Common myeloid progenitor, CD34-positive (primary cell): ENCODE measurements around the gene BPIFB3.

Source experiments
- CTCF ChIA-PET: fragments of 350-600 bp; sonication (Branson Sonifier 250); formaldehyde crosslinking; loops from one replicate; lab custom pipeline; 2021; ENCODE audit warnings: antibody characterized with exemption; lab: Charles Lee
- POLR2A ChIA-PET: fragments of 350-600 bp; sonication (Branson Sonifier 250); formaldehyde crosslinking; loops from one replicate; lab custom pipeline; 2021; ENCODE audit warnings: antibody characterized with exemption; lab: Charles Lee
- DNase-seq, 3 donors: peaks; one replicate each; pipeline versions ENCODE4 v3.0.0 to v3.0.0-alpha.2; 2013
- H3K27ac ChIP-seq, 2 experiments: 1 replicate in 1 of 2; 2 replicates in 1 of 2; pipeline ENCODE4 v1.7.0; 2013; ENCODE audit warnings: inconsistent platforms in 2 of 2, low read length in 2 of 2, mild to moderate bottlenecking in 2 of 2, low read depth in 1 of 2, moderate library complexity in 1 of 2; ENCODE audit not compliant: severe bottlenecking in 2 of 2, insufficient read depth in 1 of 2, poor library complexity in 1 of 2
- H3K27me3 ChIP-seq, 5 experiments: replicated peaks in 2 of 5; 1 replicate in 3 of 5; 2 replicates in 2 of 5; pipeline versions ENCODE4 v1.6.1 to v1.7.0; 2013; ENCODE audit warnings: low read length in 4 of 5, mild to moderate bottlenecking in 2 of 5, moderate library complexity in 2 of 5, inconsistent platforms in 1 of 5; ENCODE audit not compliant: insufficient read depth in 5 of 5, control insufficient read depth in 4 of 5
- H3K36me3 ChIP-seq, 4 experiments: 1 replicate in 2 of 4; 2 replicates in 2 of 4; pipeline versions ENCODE4 v1.6.1 to v1.7.0; 2013; ENCODE audit warnings: low read length in 3 of 4, control low read depth in 1 of 4, mild to moderate bottlenecking in 1 of 4; ENCODE audit not compliant: control insufficient read depth in 4 of 4, insufficient read depth in 4 of 4
- H3K4me1 ChIP-seq, 4 experiments: 1 replicate in 3 of 4; 2 replicates in 1 of 4; pipeline versions ENCODE4 v1.6.1 to v1.7.1; 2013; ENCODE audit warnings: low read length in 3 of 4, mild to moderate bottlenecking in 3 of 4, control low read depth in 1 of 4, inconsistent platforms in 1 of 4, moderate library complexity in 1 of 4; ENCODE audit not compliant: control insufficient read depth in 4 of 4, insufficient read depth in 4 of 4; ENCODE audit errors: control extremely low read depth in 1 of 4
- H3K4me3 ChIP-seq, 7 experiments: 1 replicate in 4 of 7; 2 replicates in 3 of 7; pipeline versions ENCODE4 v1.5.1 to v1.7.0; 2013; ENCODE audit warnings: mild to moderate bottlenecking in 7 of 7, low read length in 6 of 7, moderate library complexity in 6 of 7, inconsistent platforms in 2 of 7, low read depth in 2 of 7, control low read depth in 1 of 7; ENCODE audit not compliant: insufficient read depth in 4 of 7, control insufficient read depth in 1 of 7; ENCODE audit errors: extremely low read depth in 1 of 7
- H3K9me3 ChIP-seq, 5 experiments: 1 replicate in 4 of 5; 2 replicates in 1 of 5; pipeline versions ENCODE4 v1.6.1 to v1.7.1; 2013; ENCODE audit warnings: low read length in 4 of 5, mild to moderate bottlenecking in 2 of 5, inconsistent platforms in 1 of 5, low read depth in 1 of 5, moderate library complexity in 1 of 5; ENCODE audit not compliant: control insufficient read depth in 4 of 5, insufficient read depth in 2 of 5; ENCODE audit errors: control extremely low read depth in 1 of 5
- WGBS: methylation state at CpG from one replicate; pipeline ENCODE4 v1.1.5; 2013; ENCODE audit not compliant: insufficient coverage; 5-methylcytosine and 5-hydroxymethylcytosine counted together

Gene BPIFB3

DNA sequence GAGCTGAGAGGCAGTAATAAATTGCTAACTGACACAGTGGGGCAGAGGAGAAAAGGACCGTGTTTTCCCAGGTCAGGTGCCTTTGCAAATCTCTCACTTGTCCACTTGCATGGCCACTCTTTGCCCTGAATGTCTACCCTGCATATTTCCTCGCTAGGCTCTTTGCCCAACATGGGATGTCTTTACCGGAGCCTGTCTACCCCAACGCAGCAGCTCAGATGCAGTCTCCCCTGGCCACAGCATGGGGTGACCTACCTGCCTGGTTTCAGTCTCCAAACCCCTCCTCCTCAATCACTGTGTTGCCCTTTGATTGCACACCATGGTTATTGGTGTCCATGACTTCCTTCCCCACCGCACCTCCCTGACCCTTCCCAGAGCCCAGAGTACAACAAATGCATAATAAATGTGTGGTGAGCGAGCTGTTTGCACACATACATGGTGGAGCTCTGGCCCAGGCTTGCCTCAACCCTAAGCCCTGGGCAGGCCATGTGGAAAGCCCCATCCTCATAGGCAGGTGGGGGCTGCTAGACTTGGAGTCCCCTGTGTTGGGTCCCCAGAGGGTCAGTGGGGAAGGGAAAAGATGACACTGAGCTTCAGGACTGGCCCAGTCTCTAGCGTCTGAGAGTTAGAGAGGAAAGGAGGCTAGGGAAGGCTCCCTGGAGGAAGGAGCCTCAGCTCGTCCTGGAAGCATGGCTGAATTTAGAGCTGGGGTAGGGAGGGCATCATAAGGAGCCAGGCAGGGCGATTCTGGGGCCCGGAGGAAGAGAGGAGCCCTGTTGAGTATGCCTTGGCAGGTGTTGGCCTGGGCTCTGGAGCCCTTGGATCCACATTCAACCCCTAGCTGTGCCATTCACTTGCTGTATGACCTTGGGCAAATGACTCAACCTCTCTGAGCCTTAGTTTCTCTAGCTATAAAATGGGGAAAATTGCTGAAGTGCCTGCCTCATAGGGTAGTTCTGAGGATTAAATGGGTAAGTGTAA is 26.6 kb upstream of the BPIFB3 start:
- H3K4me1 ChIP-seq: no peaks in the 10 kb centered on the region
- POLR2A ChIA-PET: no interaction called here
- H3K36me3 ChIP-seq: no peaks in the 10 kb centered on the region
- H3K4me3 ChIP-seq: no peak overlapping the region
- WGBS: 96% methylated on average over 8 of the region's 10 CpGs
- H3K27me3 ChIP-seq: no peaks in the 10 kb centered on the region
- H3K9me3 ChIP-seq: peaks cover 0 to 2% (median 0%) of the 10 kb centered on the region in 5 experiments
- CTCF ChIA-PET: no interaction called here
- no peak overlapping the region for H3K27ac ChIP-seq
- no peak for DNase-seq

DNA sequence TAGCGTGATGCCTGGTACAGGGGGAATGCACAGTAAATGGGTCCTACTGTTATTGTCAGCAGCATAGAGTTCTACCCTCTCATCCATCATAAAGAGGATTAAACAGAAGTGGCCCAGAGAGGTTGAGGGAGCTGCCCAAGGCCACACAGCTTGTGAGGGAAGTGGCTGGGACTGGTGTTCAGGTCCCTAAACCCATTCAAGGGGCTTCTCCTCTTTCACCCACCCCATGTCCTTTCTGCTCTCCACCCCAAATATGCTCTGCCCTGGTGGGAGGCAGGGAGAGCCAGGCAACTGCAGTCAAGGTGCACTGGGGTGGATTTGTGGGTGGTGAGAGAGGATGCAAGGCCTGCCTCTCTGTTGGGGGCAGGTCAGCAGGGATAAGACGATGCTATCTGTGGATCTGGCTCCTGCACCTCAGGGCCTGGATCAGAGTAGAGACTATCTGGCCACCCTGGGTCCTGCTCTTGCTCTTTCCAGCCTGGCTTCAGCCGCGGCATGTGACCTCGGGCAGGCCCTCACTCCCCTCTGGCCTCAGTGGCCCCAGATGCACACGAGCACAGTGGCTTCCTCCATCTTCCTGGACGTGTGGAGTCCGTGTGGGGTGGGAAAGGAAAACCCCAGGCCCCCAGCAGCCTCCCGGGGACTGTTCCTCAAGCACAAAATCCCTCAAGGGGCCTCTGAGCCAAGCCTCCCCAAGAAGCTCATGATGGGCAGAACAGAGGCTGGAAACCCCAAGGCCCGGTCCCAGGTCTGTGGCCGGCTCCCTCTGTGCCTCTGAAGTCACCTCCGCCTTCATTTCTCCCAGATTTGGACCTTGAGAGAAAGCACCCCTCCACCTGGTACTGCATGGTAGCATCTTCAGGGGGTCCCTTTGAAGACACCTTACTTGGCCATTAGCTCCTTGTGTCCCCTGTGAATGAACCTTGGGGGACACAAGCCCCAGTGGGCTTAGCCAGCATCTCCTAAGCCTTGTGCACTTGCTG is 25.6 kb upstream of the BPIFB3 start:
- WGBS: 90% methylated on average over 9 of the region's 12 CpGs
- Histone ChIP-seq H3K27ac (no peak overlapping the region), H3K4me1 (no peaks in the 10 kb centered on the region), H3K27me3 (no peaks in the 10 kb centered on the region), H3K9me3 (peaks cover 0 to 2% (median 0%) of the 10 kb centered on the region in 5 experiments), H3K36me3 (no peaks in the 10 kb centered on the region), H3K4me3 (no peak overlapping the region)
- CTCF ChIA-PET: no interaction called here
- POLR2A ChIA-PET: no interaction called here
- no peak for DNase-seq

DNA sequence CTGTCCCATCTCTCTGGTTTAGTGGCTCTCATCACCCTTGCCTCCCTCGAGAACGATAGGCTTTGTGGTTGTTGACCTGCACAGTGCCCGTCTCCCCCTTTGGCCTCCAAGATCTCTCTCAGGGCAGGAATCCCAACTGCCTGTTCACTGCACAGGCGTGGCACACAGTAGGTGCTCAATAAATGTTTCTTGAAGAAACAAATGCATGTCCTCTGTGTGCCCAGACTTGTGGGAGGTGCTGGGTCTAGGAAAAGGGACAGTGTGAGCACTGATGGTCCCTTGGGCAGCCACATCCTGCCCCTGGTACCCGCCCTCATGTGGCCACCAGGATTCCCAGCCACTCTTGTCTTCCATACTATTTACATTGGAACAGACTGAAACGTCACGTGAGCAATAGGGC is 24.8 kb upstream of the BPIFB3 start:
- H3K4me1 ChIP-seq: no peaks in the 10 kb centered on the region
- no peaks in the 10 kb centered on the region for H3K36me3 ChIP-seq
- 92% methylated on average over 7 of the region's 7 CpGs for WGBS
- no peak overlapping the region for H3K27ac ChIP-seq
- POLR2A ChIA-PET: no interaction called here
- DNase-seq: no peak
- CTCF ChIA-PET: interaction anchor here (0.6 kb wide), 1 partner anchor 133 kb away, joined by 3 read pairs; no protein-coding TSS in a partner anchor
- H3K9me3 ChIP-seq: peaks cover 0 to 7% (median 0%) of the 10 kb centered on the region in 5 experiments
- no peak overlapping the region for H3K4me3 ChIP-seq
- no peaks in the 10 kb centered on the region for H3K27me3 ChIP-seq

DNA sequence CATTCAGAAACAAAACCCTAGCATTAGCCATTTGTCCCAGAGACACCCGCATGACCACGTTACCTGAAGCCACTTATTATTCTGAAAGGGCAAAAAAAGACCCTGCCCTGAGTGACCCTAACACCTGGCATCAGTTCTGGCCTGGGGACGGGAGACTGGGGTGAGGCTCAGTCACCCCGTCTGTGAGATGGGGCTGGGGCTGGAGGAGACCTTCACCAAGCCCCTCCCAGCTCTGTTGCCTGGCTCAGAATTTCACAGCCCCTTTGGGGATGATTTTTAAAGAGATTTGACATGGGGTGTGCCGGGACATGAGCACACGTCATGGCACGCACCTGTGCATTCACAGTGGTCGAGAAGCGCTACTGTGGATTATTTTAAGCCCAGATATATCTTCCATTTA is 23.6 kb upstream of the BPIFB3 start:
- no peaks in the 10 kb centered on the region for H3K36me3 ChIP-seq
- ChIA-PET CTCF (no interaction called here), POLR2A (no interaction called here)
- no peaks in the 10 kb centered on the region for H3K27me3 ChIP-seq
- DNase-seq: no peak
- H3K9me3 ChIP-seq: peaks cover 0 to 7% (median 0%) of the 10 kb centered on the region in 5 experiments
- no peak overlapping the region for H3K27ac ChIP-seq
- H3K4me1 ChIP-seq: no peaks in the 10 kb centered on the region
- WGBS: 95% methylated on average over 7 of the region's 9 CpGs
- H3K4me3 ChIP-seq: no peak overlapping the region

DNA sequence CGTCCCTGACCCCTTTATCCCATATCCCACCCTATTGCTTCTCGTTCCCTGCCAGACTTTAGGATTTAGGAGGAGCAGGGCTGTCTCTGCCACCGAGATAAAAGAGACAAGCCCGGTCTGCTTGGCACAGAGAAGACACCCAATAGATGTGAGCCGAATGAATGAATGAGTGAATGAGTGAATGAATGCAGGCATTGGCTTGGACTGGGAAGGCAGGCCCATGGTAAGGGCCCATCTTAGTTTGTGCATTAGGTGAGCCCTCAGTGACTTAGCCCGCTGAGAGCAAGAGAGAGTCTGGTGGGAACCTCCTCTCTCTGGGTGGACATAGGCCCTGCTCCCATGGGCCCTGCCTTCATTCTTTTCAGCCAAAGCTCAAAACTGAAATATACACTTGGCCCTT is 23.1 kb upstream of the BPIFB3 start:
- Histone ChIP-seq H3K27me3 (no peaks in the 10 kb centered on the region), H3K36me3 (no peaks in the 10 kb centered on the region), H3K27ac (no peak overlapping the region), H3K4me3 (no peak overlapping the region), H3K9me3 (peaks cover 0 to 6% (median 0%) of the 10 kb centered on the region in 5 experiments), H3K4me1 (no peaks in the 10 kb centered on the region)
- POLR2A ChIA-PET: interaction anchor here (0.7 kb wide), 1 partner anchor 76 kb away, joined by 3 read pairs; no protein-coding TSS in a partner anchor
- WGBS: 98% methylated on average over 4 of the region's 6 CpGs
- DNase-seq: no peak
- CTCF ChIA-PET: no interaction called here

DNA sequence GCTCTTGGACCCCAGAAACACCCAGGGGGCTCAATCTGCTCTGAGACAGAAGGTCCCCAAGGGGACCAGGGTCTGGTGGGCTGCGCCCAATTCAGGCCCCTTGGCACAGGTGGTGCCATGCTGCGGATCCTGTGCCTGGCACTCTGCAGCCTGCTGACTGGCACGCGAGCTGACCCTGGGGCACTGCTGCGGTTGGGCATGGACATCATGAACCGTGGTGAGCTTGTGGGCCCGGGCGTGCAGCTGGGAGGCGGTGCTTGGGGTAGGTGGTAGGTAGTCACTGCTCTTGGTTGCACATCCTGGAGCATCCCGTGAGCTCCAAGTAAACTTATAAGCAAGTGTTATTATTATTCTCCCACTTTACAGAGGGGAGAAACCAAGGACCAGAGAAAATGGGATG is 22.2 kb upstream of the BPIFB3 start, which contains the start of gene BPIFB6:
TSS of gene BPIFB6 (plus strand) at position 118 of the 400 bp plus-strand sequence. CDS start at position 118, 0 bp downstream.
- CTCF ChIA-PET: interaction anchor here (1.4 kb wide), 1 partner anchor 12 kb away, joined by 4 read pairs; no protein-coding TSS in a partner anchor
- Histone ChIP-seq H3K27ac (no peak within 1 kb of the TSS), H3K9me3 (peaks cover 0 to 6% (median 0%) of the 10 kb centered on the region in 5 experiments), H3K36me3 (no peaks in the 10 kb centered on the region), H3K27me3 (peaks cover 0 to 2% (median 0%) of the 10 kb centered on the region in 5 experiments), H3K4me1 (no peaks in the 10 kb centered on the region), H3K4me3 (no peak within 1 kb of the TSS)
- DNase-seq: no peak
- POLR2A ChIA-PET: no interaction called here
- WGBS: 100% methylated on average over 5 of the region's 10 CpGs
